DMS53 treated with DMSO at 0.1 percent for 48 hours (cell line): ENCODE results near the gene CACHD1.

Source experiments
- DNase-seq: peaks from one replicate; lab custom pipeline; 2025; ENCODE audit not compliant: unreplicated experiment; lab: John Stamatoyannopoulos, UW

Gene CACHD1

GRCh38 chr1:64469977-64470664 is at the start of gene CACHD1:
CACHD1 (plus strand) TSS chr1:64470129; CDS start chr1:64470745, 616 bp downstream.
- peak; percentile 74 for DNase-seq

DNA sequence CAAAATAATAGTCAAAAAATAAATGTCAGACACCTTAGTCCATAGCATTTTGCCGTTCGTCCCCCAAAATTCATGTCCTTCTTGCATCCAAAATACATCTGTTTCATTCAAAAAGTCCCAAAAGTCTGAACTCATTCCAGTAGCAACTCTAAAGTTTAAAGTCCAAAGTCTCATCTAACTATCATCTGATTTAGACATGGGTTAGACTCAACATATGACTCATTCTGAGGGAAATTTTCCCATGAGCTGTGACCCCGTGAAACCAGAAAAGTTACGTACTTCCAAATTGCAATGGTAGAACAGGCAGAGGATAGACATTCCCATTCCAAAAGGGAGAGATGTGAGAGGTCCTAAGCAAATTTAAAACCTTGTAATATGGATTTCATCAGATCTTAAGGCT is 48.6 kb upstream of the CACHD1 start:
- DNase-seq: no peak

- DNase-seq: no peak
Observed at GRCh38 chr1:64423526-64423925, 46.4 kb upstream of the CACHD1 start.

GRCh38 chr1:64424412-64424811 is 45.5 kb upstream of the CACHD1 start:
- no peak for DNase-seq

- DNase-seq: no peak
Observed at GRCh38 chr1:64425521-64425920, 44.4 kb upstream of the CACHD1 start.

- no peak for DNase-seq
Observed at GRCh38 chr1:64426681-64427080, 43.2 kb upstream of the CACHD1 start.

- DNase-seq: peak; percentile 71
Observed at GRCh38 chr1:64427879-64428278, 42.0 kb upstream of the CACHD1 start.

GRCh38 chr1:64433308-64433707 is 36.6 kb upstream of the CACHD1 start:
- DNase-seq: no peak

GRCh38 chr1:64433747-64434146 is 36.2 kb upstream of the CACHD1 start:
- no peak for DNase-seq

- no peak for DNase-seq
Observed at GRCh38 chr1:64435000-64435399, 34.9 kb upstream of the CACHD1 start.

DNA sequence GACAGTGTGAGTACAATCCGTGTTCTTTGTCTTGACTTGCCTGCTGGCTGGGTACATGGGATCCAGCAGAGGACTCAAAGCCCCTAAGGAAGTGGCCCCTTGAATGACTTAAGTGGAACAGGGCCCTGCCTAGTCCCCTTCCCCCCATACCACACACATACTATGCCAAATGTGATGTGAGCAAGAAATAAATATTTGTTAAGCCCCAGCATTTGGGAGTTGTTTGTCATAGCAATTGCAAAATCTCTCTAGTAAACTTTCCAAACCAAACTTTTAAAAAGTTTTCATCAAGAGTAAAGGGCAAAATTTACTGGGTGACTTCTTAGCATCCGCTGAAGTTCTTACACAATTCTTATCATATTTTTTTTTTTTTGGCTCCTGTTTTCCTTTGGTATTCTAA is 32.5 kb upstream of the CACHD1 start:
- no peak for DNase-seq

GRCh38 chr1:64440183-64440826 is 29.6 kb upstream of the CACHD1 start:
- DNase-seq: no peak

DNA sequence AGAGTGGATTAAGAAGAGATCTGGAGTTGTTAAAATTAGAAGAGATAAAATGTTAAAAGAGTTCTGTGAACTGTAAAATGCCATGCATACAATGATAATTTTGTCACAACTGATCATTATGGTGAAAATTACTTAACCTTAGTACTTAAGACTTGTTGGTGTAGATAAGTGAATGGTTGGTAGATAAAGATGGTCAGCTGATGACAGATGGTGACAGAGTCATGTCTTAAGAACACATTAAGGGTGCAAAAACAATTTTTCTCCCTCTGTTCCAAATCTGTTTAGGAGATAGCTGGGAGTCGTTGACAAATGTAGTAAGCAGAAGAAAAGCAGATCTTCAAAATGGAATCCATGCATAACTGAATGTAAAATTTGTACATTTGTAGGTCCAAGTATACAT is 18.5 kb upstream of the CACHD1 start:
- no peak for DNase-seq

DNA sequence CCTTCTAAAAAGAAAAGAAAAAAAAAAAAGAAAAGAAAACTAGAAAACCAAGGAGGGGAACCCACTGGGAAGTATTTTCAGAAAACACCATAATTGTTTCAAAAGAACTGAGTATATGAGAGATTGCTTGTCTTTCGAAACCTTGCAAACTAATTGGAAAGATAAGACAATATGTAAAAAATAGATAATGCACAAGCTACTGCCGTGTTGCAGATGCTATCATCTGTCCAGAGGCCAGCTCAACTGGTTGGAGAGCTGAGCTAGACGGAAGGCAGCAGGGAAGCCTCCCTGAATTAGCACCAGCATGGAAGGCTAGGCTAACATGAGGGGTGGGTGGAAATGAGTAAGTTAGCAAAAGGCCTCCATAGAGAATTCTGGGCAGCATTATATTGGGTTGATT is 16.2 kb upstream of the CACHD1 start:
- no peak for DNase-seq

DNA sequence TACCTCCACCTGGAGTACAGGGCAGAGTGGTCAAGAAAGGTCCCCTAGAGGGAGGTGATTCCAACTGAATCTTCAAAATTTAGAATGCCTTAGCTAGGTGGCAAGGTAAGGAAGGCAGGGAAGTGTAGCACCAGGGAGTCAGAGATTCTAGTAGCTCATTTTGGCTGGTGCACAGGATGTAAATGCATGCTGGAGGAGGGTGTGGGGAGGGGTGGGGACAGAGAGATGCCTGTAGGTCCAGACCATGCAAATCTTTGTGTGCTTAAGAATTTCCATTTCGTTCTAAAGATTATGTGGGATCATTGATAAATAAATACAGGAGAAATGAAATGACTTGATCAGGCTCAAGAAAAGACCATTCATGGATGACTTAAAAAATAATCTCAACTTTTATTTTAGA is 11.0 kb upstream of the CACHD1 start:
- no peak for DNase-seq

DNA sequence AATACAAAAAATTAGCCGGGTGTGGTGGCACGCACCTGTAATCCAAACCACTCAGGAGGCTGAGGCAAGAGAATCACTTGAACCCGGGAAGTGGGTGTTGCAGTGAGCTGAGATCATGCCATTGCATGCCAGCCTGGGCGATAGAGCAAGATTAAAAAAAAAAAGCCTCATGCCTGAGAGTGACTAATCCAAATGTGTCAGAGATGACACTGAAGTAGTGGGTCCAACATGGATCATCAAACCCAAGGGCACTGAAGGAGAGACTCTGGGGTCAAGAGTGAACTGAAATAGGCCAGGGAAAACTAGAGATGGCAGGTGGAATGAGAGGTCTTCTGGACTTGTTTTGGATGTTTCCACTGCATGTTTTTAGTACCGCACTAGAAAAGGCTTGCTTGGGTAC is 10.2 kb upstream of the CACHD1 start:
- DNase-seq: no peak

DNA sequence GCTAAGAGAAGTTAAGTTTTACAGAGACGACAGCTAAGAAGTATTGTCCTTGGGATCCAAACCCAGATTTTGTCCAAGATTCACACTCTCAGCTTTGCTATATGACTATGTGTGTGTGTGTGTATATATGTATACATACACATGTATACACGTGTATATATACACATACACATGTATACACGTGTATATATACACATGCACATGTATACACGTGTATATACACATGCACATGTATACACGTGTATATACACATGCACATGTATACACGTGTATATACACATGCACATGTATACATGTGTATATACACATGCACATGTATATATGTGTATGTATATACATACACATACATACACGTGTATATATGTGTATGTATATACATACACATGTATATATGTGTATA is 3.9 kb upstream of the CACHD1 start:
- no peak for DNase-seq

GRCh38 chr1:64469116-64469976 is 583 bp upstream of the CACHD1 start:
- peak; percentile 95 for DNase-seq

GRCh38 chr1:64470665-64471217 is 812 bp downstream of the CACHD1 start:
- DNase-seq: peak; percentile 58

GRCh38 chr1:64471218-64472039 is 1.5 kb downstream of the CACHD1 start:
- no peak for DNase-seq

GRCh38 chr1:64472040-64472376 is 2.1 kb downstream of the CACHD1 start:
- DNase-seq: no peak
